Measurements from ENCODE around the gene SYTL3.

SYTL3 gene

DNA sequence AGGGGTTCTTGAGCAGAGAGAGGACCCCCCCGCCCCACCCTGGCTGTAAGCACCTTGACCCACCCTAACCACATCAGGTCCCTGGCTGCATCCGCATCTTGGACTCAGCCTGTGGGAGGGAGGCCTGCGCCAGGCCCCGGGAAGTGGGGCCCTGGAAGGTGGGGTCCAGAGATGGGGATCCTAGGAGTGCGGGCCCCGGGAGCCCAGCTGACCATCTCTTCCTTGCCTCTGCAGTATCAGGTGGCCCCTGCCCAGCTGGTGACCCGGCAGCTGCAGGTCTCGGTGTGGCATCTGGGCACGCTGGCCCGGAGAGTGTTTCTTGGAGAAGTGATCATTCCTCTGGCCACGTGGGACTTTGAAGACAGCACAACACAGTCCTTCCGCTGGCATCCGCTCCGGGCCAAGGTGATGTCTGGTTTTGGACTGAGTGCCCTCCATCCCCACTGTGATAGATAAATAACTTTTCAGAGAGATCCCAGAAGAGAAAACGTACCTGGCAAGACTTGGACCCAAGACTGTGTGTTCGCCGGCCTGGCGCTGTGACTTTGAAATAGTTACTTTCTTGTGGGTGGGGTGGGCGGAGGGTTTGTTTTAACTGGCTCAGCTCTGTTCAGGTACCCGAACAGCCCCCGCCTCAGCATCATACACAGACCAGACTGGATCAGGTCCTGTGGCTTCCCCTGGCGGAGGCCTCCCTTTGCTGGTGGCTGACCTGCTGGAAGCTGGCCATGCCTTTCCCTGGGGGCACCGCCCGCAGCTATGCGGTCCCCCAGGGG, 107.3 kb downstream of the SYTL3 start:
- no peak for DNase-seq (ENCODE audit: low spot score)

DNA sequence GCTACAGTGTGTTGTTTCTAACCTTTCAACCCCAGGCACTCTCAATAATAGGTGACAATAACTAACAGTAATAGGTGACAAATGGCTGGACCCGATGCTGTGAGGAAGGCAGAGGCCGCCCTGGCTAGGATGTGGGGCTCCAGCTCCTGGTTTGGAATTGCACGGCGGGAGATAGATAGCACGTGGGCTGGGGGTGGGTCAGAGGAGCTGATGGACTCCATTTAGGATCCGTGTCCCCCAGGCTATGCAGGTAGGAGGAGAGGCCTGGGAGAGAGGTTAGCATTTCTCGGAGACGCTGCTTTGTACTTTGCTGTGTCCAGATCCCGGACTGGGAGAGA, 107.9 kb downstream of the SYTL3 start:
- no peak for DNase-seq (ENCODE audit: low spot score)

- DNase-seq (ENCODE audit: low spot score) = peak; percentile 99
Measured at GRCh38 chr6:158758451-158758860, 108.6 kb downstream of the SYTL3 start.

GRCh38 chr6:158758941-158759479, 109.2 kb downstream of the SYTL3 start:
- peak; percentile 37 for DNase-seq (ENCODE audit: low spot score)

GRCh38 chr6:158759966-158760617, 110.2 kb downstream of the SYTL3 start:
- DNase-seq (ENCODE audit: low spot score) = no peak

DNA sequence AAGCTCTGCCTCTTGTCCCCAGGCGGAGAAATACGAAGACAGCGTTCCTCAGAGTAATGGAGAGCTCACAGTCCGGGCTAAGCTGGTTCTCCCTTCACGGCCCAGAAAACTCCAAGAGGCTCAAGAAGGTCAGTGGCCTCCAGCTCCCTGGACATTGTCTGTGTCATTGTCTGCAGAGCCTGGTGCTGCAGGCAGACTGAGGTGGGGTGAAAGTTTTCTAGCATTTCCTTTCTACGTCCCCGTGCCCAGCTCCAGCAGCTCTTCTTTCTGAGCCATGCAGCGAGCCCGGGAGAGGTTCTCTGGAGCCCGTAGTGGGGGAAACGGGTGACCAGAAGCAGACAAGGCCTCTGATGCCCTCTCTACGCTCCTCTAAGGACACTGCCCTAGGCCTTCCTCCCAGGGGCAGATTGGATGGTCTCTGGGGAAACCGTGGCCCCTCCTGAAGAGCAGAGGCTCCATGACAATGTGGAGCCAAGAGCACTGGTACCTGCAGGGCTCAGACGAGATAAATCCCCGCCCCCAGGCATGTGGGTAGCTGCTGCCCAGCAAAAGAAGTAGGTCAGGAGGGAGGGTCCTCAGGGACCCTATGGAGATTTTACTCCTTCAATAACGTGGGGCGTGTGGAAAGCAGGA, 110.9 kb downstream of the SYTL3 start:
- DNase-seq (ENCODE audit: low spot score) = no peak

- no peak for DNase-seq (ENCODE audit: low spot score)
Measured at GRCh38 chr6:158761746-158762145, 111.9 kb downstream of the SYTL3 start.

DNA sequence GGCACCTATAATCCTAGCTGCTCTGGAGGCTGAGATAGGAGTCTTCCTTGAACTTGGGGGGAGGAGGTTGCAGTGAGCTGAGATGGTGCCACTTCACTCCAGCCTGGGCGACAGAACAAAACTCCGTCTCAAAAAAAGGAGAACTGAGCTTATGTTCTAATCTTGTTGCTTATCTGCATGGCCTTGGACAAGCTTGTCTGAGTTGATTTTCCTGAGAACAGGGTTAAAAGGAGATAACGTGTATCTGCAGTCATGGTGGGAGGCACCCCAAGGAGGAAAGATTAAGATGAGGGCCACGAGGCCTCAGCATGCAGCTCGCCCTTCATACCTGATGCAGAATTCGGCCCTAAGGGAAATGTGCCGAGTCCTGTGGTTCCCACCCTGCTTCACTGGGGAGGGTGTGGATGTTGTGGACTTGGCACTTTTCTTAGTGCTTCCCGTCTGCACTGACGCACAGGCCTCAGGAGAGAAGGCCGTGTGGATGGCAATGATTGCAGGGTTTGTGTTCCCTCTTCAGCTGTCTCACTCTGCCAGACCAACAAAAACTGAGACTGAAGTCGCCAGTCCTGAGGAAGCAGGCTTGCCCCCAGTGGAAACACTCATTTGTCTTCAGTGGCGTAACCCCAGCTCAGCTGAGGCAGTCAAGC, 113.1 kb downstream of the SYTL3 start:
- DNase-seq (ENCODE audit: low spot score) = no peak

DNA sequence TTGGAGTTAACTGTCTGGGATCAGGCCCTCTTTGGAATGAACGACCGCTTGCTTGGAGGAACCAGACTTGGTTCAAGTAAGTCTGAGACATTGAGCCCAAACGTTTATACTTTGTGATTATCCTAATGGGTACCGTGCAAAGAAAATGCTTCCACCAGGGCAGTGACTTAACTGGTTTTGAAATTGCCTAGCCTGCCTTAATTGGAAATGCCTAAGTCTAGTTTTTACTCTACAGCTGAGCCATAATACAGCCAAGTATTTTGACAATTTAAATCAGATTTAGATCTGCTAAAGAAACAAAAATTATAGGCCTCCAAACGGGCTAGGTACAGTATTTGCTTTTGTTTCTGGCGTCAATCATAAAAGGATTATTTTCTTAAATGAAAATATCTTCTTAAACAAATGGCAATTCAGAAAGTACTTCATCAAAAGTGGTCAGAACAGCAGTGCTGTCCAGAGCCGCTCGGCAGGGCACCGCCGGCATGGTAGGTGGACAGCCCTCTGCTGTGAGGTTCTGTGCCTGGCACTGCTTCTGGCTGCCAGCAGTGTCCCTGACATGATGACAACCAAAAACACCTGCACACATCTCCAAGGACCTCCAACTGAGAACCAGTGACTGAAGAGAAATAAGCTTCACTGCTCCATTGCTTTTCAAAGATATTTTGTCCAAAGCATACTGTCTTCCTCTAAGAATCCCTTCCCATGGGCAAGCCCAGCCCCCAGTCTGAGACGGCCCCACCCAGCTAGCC, 113.8 kb downstream of the SYTL3 start:
- DNase-seq (ENCODE audit: low spot score) = no peak

- DNase-seq (ENCODE audit: low spot score) = no peak
Measured at GRCh38 chr6:158764183-158764849, 114.5 kb downstream of the SYTL3 start.

DNA sequence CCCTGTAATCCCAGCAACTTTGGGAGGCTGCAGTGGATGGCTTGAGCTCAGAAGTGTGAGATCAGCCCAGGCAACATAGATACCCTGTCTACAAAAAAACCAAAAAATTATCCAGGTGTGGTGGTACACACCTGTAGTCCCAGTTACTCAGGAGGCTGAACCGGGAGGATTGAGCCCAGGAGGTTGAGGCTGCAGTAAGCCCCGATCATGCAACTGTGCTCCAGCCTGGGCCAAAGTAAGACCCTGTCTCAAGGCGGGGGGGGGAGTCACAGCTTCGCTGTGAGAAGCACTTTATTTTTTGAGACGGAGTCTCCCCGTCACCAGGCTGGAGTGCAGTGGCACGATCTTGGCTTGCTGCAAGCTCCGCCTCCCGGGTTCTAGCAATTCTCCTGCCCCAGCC, 115.1 kb downstream of the SYTL3 start:
- DNase-seq (ENCODE audit: low spot score) = no peak

DNA sequence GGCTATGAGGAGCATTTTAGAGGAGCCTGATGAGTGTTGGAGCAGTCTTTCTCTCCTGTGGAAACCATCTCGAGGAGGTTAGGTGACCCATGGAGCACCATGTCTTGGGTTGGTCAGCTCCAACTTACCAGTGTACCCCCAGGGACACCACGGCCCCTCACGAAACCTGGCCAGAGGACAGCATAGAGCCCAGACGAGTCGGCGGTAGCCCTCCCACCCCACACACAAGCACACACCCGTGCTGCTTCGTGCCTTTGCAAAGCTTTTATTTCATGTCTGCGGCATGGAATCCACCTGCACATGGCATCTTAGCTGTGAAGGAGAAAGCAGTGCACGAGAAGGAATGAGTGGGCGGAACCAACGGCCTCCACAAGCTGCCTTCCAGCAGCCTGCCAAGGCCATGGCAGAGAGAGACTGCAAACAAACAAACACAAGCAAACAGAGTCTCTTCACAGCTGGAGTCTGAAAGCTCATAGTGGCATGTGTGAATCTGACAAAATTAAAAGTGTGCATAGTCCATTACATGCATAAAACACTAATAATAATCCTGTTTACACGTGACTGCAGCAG, 115.7 kb downstream of the SYTL3 start:
- DNase-seq (ENCODE audit: low spot score) = no peak

- DNase-seq (ENCODE audit: low spot score) = no peak
Measured at GRCh38 chr6:158766621-158767455, 117.0 kb downstream of the SYTL3 start.

DNA sequence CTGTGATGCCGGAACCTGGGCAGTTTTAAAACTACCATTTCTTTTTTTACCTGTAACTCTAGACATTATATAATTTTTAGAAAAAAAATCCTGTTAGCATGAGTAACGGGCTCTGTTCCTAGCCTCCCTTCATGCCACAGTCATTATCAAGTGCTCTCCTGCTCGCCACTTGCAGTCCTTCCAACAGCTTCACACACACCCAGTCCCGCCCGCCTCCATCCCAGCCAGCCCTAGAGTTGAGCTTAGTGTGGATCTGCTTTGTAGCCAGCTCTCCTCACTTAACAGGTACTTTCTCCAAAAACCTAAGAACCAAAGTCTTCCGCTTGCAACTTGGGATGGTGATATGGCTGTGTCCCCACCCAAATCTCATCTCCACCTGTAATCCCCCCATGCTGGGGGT, 117.9 kb downstream of the SYTL3 start:
- no peak for DNase-seq (ENCODE audit: low spot score)

- no peak for DNase-seq (ENCODE audit: low spot score)
Measured at GRCh38 chr6:158768436-158768835, 118.6 kb downstream of the SYTL3 start.

- no peak for DNase-seq (ENCODE audit: low spot score)
Measured at GRCh38 chr6:158769234-158769770, 119.4 kb downstream of the SYTL3 start.

GRCh38 chr6:158769771-158770432, 120.0 kb downstream of the SYTL3 start:
- DNase-seq (ENCODE audit: low spot score) = peak; percentile 90

DNA sequence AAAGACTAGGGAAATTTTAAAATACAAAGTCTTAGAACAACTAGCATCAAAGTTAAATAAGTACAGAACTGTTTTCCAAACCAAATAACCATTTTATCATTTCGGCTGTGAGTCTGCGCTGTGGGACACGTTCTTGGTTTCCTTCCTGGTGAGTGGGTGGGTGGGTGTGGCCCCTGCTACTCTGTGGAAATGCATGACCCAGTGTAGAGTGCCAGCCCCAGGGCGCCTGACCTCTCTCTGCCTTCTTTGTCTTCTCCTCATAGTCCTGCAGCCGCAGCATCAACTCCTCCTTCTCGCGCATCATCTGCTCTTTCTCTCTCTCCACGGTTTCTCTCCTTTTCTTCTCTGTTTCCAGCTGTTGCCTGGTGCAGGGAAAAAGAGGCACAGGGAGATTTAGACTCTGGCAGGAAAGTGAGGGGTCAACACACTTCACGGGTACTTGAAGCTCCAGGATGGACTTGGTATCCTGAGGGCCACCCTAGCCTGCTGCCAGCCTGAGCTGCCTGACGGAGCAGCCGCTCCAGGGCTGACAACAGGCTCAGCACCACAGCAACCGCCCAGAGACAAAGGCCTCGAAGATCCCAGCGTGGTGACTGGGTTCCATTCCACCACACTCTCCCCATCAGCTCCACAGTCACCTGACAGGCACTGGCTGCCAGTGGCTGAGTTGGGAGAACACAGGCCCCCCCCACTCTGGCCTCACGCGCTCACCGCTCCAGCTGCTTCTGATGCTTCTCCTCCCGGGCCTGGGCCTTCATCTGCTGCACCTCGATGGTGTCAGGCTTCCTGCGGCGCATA, 120.9 kb downstream of the SYTL3 start:
- DNase-seq (ENCODE audit: low spot score) = no peak
